Testis (tissue), 2 donors: ENCODE results near the gene MBD6.
"Not testable (repeated sequence)": the region's sequence is repeated elsewhere in the genome, so short reads cannot be mapped to it uniquely, and the experiment has no call there.

Source experiments
- CTCF ChIP-seq, 3 experiments: fragments of 450-650 bp in 2 of 3; fragments of 200-600 bp in 1 of 3; sonication (generic) in 1 of 3; IDR thresholded peaks; one replicate each; pipeline ENCODE4 v1.5.1; 2016 to 2019; ENCODE audit warnings: antibody characterized with exemption in 3 of 3, mild to moderate bottlenecking in 2 of 3, moderate library complexity in 1 of 3
- POLR2A ChIP-seq: fragments of 450-650 bp; IDR thresholded peaks from one replicate; pipeline ENCODE4 v1.6.1; 2017; ENCODE audit warnings: antibody characterized with exemption, mild to moderate bottlenecking, moderate library complexity

GRCh38 chr12:57507796-57508195 lies 14.8 kb upstream of the MBD6 start:
- not testable (repeated sequence) for TF ChIP-seq POLR2A; CTCF (IDR thresholded peaks at IDR 0.05)
